Breast epithelium (tissue), 4 donors: ENCODE results near the gene BCL6. TPM values are rescaled to one million over a fixed set of nuclear protein-coding genes. Genes with fewer than 3 reads are reported as not detected.

Experiments used
- DNase-seq, 2 donors: peaks; one replicate each; pipeline ENCODE4 v3.0.0-alpha.2; 2019; ENCODE audit warnings: low spot score in 2 of 2
- H3K27ac ChIP-seq, 2 donors: fragments of 200-600 bp; sonication (generic) in 1 of 2; one replicate each; pipeline ENCODE4 v1.5.1; 2016 to 2019; ENCODE audit warnings: mild to moderate bottlenecking in 1 of 2
- H3K27me3 ChIP-seq, 2 donors: fragments of 200-600 bp; sonication (generic) in 1 of 2; one replicate each; pipeline versions ENCODE4 v1.5.1 to v1.6.0; 2017 to 2019; ENCODE audit warnings: control low read depth in 1 of 2, mild to moderate bottlenecking in 1 of 2
- H3K36me3 ChIP-seq: fragments of 200-600 bp; one replicate; pipeline ENCODE4 v1.5.1; 2019
- H3K4me1 ChIP-seq, 2 donors: fragments of 200-600 bp; sonication (generic); one replicate each; pipeline ENCODE4 v1.5.1; 2016 to 2019; ENCODE audit warnings: control low read depth in 1 of 2
- H3K4me3 ChIP-seq, 3 donors: fragments of 200-600 bp; sonication (generic); 1 replicate in 2 of 3; 2 replicates in 1 of 3; pipeline ENCODE4 v1.5.1; 2016 to 2019; ENCODE audit warnings: mild to moderate bottlenecking in 3 of 3, moderate library complexity in 2 of 3
- H3K9me3 ChIP-seq, 2 donors: fragments of 200-600 bp; sonication (generic) in 1 of 2; one replicate each; pipeline ENCODE4 v1.5.1; 2016 to 2019; ENCODE audit warnings: control low read depth in 1 of 2
- POLR2A ChIP-seq: fragments of 450-650 bp; IDR thresholded peaks from one replicate; pipeline ENCODE4 v1.6.1; 2016; ENCODE audit warnings: antibody characterized with exemption, mild to moderate bottlenecking, moderate library complexity
- POLR2AphosphoS5 ChIP-seq, 3 donors: sonication (generic); formaldehyde crosslinking; IDR thresholded peaks; one replicate each; pipeline ENCODE4 v1.6.1; 2017; ENCODE audit warnings: antibody characterized with exemption in 3 of 3
- intact Hi-C: fragments of 100-400 bp; cut with DNase I; formaldehyde crosslinking; loops from one replicate; pipeline ENCODE4 v1.15.1; 2023; ENCODE audit warnings: low total_unique reads
- total RNA-seq, 3 donors: library from RNA; depleted of rRNA; stranded (reverse); fragments of >200 nt; gene quantifications; one replicate each; pipeline ENCODE4 v1.1.0, GENCODE V29; 2016
- TF ChIP-seq, protein P1 (sequence below), 3 donors: fragments of 450-650 bp; IDR thresholded peaks; one replicate each; pipeline ENCODE4 v1.5.1; 2016 to 2017; ENCODE audit warnings: antibody characterized with exemption in 3 of 3, mild to moderate bottlenecking in 3 of 3, moderate library complexity in 3 of 3

Gene BCL6
- total RNA-seq, 3 donors from 2014 or later = 281 to 346 (median 283) TPM

DNA sequence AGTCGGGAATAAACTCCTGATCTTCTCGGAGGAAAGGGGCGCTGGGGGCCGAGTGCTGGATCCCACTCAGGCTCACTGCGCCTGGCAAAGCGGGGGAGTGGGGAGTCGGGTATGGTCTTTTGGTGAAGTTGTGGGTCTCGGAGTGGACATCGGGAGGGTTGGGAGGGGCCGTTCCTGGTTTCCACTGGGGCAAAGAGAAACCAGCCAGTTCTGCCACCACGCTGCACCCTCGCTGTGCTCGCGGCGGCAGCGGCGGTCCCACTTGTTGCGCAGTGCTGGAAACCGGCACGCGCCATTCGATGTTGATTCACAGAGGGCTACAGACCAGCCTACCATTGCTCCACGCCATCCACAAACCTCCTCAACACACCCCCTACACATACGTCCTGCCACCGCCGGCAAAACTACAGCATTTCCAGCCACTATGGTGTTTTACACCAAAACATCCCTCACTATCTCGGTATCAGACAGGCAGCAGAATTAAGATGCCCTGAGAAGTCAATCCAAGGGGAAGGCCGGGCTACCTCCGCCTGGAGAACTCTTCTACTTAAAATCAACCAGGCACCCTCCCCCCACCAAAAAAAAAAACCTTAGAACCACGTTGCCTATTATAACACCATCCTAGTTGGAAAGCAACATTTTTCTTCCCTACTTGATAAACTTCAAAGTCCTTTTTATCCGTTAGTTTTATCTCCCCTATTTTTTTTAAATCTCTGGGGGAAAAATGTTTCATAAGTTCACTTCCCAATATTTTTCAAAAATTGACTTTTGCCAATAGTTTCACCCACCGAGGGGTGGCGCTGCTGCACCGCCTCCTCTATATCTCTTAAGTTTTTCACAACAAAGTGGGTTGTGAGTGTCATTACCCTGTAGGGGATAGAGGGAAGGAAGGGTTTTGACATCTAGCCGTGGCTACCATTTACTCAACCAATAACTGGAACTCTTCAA, 3.6 kb downstream of the BCL6 start:
- intact Hi-C loops = loop anchor here (5.0 to 10.0 kb wide), 3 partner anchors 311 to 1206 kb away; partner anchors contain the start of gene LPP
- TF ChIP-seq, protein P1, sequence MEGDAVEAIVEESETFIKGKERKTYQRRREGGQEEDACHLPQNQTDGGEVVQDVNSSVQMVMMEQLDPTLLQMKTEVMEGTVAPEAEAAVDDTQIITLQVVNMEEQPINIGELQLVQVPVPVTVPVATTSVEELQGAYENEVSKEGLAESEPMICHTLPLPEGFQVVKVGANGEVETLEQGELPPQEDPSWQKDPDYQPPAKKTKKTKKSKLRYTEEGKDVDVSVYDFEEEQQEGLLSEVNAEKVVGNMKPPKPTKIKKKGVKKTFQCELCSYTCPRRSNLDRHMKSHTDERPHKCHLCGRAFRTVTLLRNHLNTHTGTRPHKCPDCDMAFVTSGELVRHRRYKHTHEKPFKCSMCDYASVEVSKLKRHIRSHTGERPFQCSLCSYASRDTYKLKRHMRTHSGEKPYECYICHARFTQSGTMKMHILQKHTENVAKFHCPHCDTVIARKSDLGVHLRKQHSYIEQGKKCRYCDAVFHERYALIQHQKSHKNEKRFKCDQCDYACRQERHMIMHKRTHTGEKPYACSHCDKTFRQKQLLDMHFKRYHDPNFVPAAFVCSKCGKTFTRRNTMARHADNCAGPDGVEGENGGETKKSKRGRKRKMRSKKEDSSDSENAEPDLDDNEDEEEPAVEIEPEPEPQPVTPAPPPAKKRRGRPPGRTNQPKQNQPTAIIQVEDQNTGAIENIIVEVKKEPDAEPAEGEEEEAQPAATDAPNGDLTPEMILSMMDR (IDR thresholded peaks at IDR 0.05) = peak; percentile 90 to 95 (median 94)
- TF ChIP-seq POLR2A (peak; percentile 39), POLR2AphosphoS5 (IDR thresholded peaks at IDR 0.05) (peak; percentile 71 to 80 (median 76))
- Histone ChIP-seq H3K4me1 (peaks cover 0 to 1% of the 10 kb centered on the region in 2 donors), H3K27ac (peak overlapping the region; percentile 99), H3K27me3 (no peaks in the 10 kb centered on the region), H3K9me3 (no peaks in the 10 kb centered on the region), H3K4me3 (peak overlapping the region; percentile 64 to 93 (median 73)), H3K36me3 (no peaks in the 10 kb centered on the region)
- DNase-seq = peak; percentile 68 to 75

DNA sequence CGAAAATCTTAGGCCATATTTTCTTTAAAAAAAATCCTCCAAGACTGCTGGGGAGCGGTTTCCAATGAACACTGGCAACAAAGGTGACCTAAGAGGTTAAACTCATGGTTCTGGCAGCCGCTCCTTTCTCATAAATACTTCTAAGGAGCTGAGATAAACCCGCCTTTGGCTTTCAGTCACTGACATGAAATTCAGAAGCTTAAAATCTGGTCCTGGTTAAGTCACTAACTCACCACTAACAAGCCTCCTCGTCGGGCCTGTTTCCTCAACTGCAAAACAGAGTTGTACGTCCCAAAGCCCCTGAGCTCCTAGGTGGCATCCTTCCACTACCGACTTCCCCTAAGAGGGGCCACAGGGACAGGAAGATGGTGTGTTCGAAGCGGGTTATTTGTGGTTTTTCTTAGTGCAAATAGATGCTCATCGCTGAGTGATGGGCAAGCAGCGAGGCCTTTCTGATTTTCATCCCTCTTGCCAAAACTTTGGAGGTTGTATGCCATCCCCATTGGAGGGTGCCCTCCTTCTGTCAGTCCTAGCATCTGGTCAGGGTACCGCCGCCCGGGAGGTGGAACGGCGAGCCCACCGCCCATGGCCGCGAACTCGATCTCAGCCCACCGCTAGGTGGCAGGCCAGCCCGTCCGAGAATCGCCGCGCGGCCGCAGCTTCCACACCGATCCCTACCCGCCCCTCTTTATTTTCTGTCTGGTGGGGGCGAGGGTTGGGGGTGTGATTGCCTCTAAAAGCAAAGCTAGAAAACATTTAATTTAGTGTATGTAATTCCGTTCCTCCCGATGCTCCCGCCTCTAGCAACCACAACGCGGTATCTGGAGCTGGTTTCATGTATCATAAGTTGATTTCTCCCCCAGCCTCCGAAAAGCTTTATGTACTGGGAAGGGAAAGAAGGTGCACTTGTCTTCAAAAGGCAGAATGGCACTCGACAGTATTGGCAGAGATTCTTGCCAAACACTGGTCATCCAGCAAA, 4.6 kb downstream of the BCL6 start:
- Histone ChIP-seq H3K36me3 (no peaks in the 10 kb centered on the region), H3K27ac (peak overlapping the region; percentile 99), H3K4me1 (peaks cover 5 to 6% of the 10 kb centered on the region in 2 donors), H3K4me3 (peak overlapping the region; percentile 64 to 93 (median 73)), H3K27me3 (no peaks in the 10 kb centered on the region), H3K9me3 (no peaks in the 10 kb centered on the region)
- TF ChIP-seq, protein P1 (IDR thresholded peaks at IDR 0.05) = peak; percentile 95 to 97 (median 96)
- TF ChIP-seq POLR2A (no peak), POLR2AphosphoS5 (IDR thresholded peaks at IDR 0.05) (peak; percentile 72 to 79 (median 74))
- intact Hi-C loops = loop anchor here (5.0 to 10.0 kb wide), 3 partner anchors 312 to 1207 kb away; partner anchors contain the start of gene LPP
- peak; percentile 65 to 81 for DNase-seq

DNA sequence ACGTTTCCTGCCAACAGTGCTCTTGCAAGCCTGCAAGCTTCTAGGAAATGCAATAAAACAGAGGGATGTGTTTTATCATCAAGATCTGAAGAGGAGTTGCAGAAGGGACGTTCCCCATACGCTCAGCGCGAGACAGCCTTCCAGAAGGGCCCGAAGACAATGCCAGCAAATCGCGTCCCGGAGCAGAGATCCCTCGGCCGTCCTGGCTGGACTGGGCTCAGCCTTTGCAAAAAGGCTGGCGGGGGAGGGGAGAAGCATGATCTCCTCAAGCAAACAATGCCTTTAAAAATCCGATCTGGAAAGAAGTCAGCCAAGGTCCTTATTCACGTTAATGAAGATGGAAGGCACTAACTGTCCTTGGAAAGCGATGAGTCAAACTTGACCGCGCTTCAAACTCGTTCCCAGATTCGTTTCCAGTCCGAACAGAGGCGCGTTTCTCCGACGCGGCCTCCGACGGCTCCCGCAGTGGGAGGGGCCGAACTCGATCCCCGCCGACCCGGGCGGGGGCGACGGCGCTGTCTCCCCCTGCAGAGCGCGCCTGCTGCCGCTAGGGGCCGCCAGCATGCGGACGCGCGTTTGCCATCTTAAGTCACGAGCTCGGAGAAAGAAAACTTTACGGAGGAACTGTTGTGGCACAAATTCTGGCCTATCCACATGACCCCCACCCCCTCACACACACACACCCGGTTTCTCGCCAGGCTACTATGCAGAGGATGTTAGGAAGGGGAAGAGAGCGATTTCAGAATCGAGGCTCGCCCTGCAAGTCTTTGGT, 5.5 kb downstream of the BCL6 start:
- Histone ChIP-seq H3K9me3 (no peaks in the 10 kb centered on the region), H3K4me3 (peak overlapping the region; percentile 64 to 93 (median 73)), H3K4me1 (peaks cover 5 to 14% of the 10 kb centered on the region in 2 donors), H3K27ac (peak overlapping the region; percentile 99), H3K27me3 (no peaks in the 10 kb centered on the region), H3K36me3 (no peaks in the 10 kb centered on the region)
- intact Hi-C loops = loop anchor here (5.0 to 10.0 kb wide), 3 partner anchors 313 to 1208 kb away; partner anchors contain the start of gene LPP
- TF ChIP-seq POLR2A (peak; percentile 10), POLR2AphosphoS5 (IDR thresholded peaks at IDR 0.05) (peak; percentile 68 to 93 (median 80))
- TF ChIP-seq, protein P1 (IDR thresholded peaks at IDR 0.05) = peak; percentile 97 to 99 (median 99)
- peak; percentile 79 to 89 for DNase-seq

DNA sequence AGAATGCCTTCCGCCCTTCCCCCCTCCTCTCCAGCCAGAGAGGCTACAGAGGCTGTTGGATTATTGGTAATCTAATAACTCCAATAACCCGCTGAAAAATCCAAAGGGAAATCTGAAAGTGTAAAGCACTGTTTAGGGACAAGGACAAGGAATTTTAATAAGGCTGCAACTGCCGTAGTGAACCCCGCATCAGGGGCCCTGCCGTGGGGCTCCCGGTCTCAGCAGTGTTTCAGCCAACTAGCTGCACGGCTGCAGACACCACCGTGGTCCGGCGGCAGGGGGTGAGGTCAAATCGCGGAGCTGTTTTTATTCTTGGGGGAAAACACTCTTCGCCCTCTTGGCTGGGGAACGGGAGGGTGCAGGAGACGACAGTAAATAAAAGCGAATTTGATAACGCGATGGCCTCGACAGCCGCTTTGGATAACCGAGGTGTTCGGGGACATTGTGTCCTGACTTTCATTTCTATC, 6.1 kb downstream of the BCL6 start:
- intact Hi-C loops = no loop called here
- TF ChIP-seq POLR2A = peak; percentile 11
- TF ChIP-seq POLR2AphosphoS5 (IDR thresholded peaks at IDR 0.05) = no peak
- TF ChIP-seq, protein P1 (IDR thresholded peaks at IDR 0.05) = peak in 1 of 3 donors; percentile 25

More for the DNA sequence above, 6.1 kb downstream of the BCL6 start:
- peak overlapping the region; percentile 99 for H3K27ac ChIP-seq
- no peaks in the 10 kb centered on the region for H3K27me3 ChIP-seq
- peak overlapping the region; percentile 64 to 93 (median 73) for H3K4me3 ChIP-seq
- H3K9me3 ChIP-seq = no peaks in the 10 kb centered on the region
- H3K4me1 ChIP-seq = peaks cover 5 to 14% of the 10 kb centered on the region in 2 donors
- DNase-seq = no peak
- no peaks in the 10 kb centered on the region for H3K36me3 ChIP-seq
